Measurements from ENCODE around the gene ZNF230. TPM values are rescaled to one million over a fixed set of nuclear protein-coding genes. Genes with fewer than 3 reads are reported as not detected.

ZNF230 gene
- total and polyA plus RNA-seq, 4 donors = 0.75 to 6.0 (median 3.4) TPM

- Histone ChIP-seq H3K4me3 (ENCODE audit: low read length in 2 of 2) (peak overlapping the region; percentile 59 to 97), H3K9me3 (ENCODE audit: control insufficient read depth, low read length) (peaks cover 3% of the 10 kb centered on the region), H3K27ac (ENCODE audit: low read depth in 1 of 2, low read length in 2 of 2) (no peak overlapping the region), H3K4me1 (ENCODE audit: control insufficient read depth in 1 of 2, insufficient read depth in 2 of 2, low read length in 2 of 2) (no peaks in the 10 kb centered on the region), H3K36me3 (ENCODE audit: control insufficient read depth in 1 of 2, insufficient read depth in 2 of 2, low read length in 1 of 2) (peaks cover 4% of the 10 kb centered on the region in 2 donors), H3K27me3 (ENCODE audit: control insufficient read depth in 1 of 2, insufficient read depth in 2 of 2, low read length in 1 of 2) (no peaks in the 10 kb centered on the region)
- DNase-seq = no peak
- intact Hi-C loops (cut with DNase I) = no loop called here
- peak; percentile 39 for ATAC-seq (ENCODE audit: low FRiP score)
- 1 to 2% methylated on average over 14 of the region's 14 CpGs for WGBS, 2 donors
These were observed 18.1 kb upstream of the ZNF230 start for GRCh38 chr19:43984687-43985000.

GRCh38 chr19:43997631-43998290 lies 5.0 kb upstream of the ZNF230 start:
- peaks cover 8% of the 10 kb centered on the region for H3K9me3 ChIP-seq (ENCODE audit: control insufficient read depth, low read length)
- peaks cover 10 to 15% of the 10 kb centered on the region in 2 donors for H3K36me3 ChIP-seq (ENCODE audit: control insufficient read depth in 1 of 2, insufficient read depth in 2 of 2, low read length in 1 of 2)
- no peak for ATAC-seq (ENCODE audit: low FRiP score)
- H3K4me3 ChIP-seq (ENCODE audit: low read length in 2 of 2) = no peak overlapping the region
- WGBS, 2 donors = 88 to 91% methylated on average over 10 of the region's 10 CpGs
- H3K4me1 ChIP-seq (ENCODE audit: control insufficient read depth in 1 of 2, insufficient read depth in 2 of 2, low read length in 2 of 2) = no peaks in the 10 kb centered on the region
- no peaks in the 10 kb centered on the region for H3K27me3 ChIP-seq (ENCODE audit: control insufficient read depth in 1 of 2, insufficient read depth in 2 of 2, low read length in 1 of 2)
- DNase-seq = no peak
- intact Hi-C loops (cut with DNase I) = no loop called here
- H3K27ac ChIP-seq (ENCODE audit: low read depth in 1 of 2, low read length in 2 of 2) = no peak overlapping the region

GRCh38 chr19:44002212-44002565 lies 568 bp upstream of the ZNF230 start:
- ATAC-seq (ENCODE audit: low FRiP score) = peak; percentile 3
- peaks cover 6% of the 10 kb centered on the region for H3K9me3 ChIP-seq (ENCODE audit: control insufficient read depth, low read length)
- no peak overlapping the region for H3K27ac ChIP-seq (ENCODE audit: low read depth in 1 of 2, low read length in 2 of 2)
- no peaks in the 10 kb centered on the region for H3K27me3 ChIP-seq (ENCODE audit: control insufficient read depth in 1 of 2, insufficient read depth in 2 of 2, low read length in 1 of 2)
- DNase-seq = no peak
- H3K4me1 ChIP-seq (ENCODE audit: control insufficient read depth in 1 of 2, insufficient read depth in 2 of 2, low read length in 2 of 2) = peaks cover 0 to 3% of the 10 kb centered on the region in 2 donors
- peak overlapping the region; percentile 23 to 86 for H3K4me3 ChIP-seq (ENCODE audit: low read length in 2 of 2)
- H3K36me3 ChIP-seq (ENCODE audit: control insufficient read depth in 1 of 2, insufficient read depth in 2 of 2, low read length in 1 of 2) = peaks cover 0 to 3% of the 10 kb centered on the region in 2 donors
- WGBS, 2 donors = 9 to 10% methylated on average over 8 of the region's 8 CpGs
- intact Hi-C loops (cut with DNase I) = loop anchor here (5.0 kb wide), 2 partner anchors 50 to 110 kb away; partner anchors contain the start of genes ZNF223 (in 1 of the 2) and ZNF225 (in 1 of the 2)

- H3K4me3 ChIP-seq (ENCODE audit: low read length in 2 of 2) = peak overlapping the region; percentile 75 to 83
- no peak for ATAC-seq (ENCODE audit: low FRiP score)
- H3K27ac ChIP-seq (ENCODE audit: low read depth in 1 of 2, low read length in 2 of 2) = no peak overlapping the region
- intact Hi-C loops (cut with DNase I) = loop anchor here (5.0 kb wide), 2 partner anchors 49 to 109 kb away; partner anchors contain the start of genes ZNF223 (in 1 of the 2) and ZNF225 (in 1 of the 2)
- 2% methylated on average over 15 of the region's 15 CpGs for WGBS, 2 donors
- peaks cover 6% of the 10 kb centered on the region for H3K9me3 ChIP-seq (ENCODE audit: control insufficient read depth, low read length)
- H3K4me1 ChIP-seq (ENCODE audit: control insufficient read depth in 1 of 2, insufficient read depth in 2 of 2, low read length in 2 of 2) = peaks cover 0 to 3% of the 10 kb centered on the region in 2 donors
- no peaks in the 10 kb centered on the region for H3K27me3 ChIP-seq (ENCODE audit: control insufficient read depth in 1 of 2, insufficient read depth in 2 of 2, low read length in 1 of 2)
- DNase-seq = no peak
- peaks cover 4 to 6% of the 10 kb centered on the region in 2 donors for H3K36me3 ChIP-seq (ENCODE audit: control insufficient read depth in 1 of 2, insufficient read depth in 2 of 2, low read length in 1 of 2)
These were observed 778 bp downstream of the ZNF230 start for GRCh38 chr19:44003461-44004009.

- H3K9me3 ChIP-seq (ENCODE audit: control insufficient read depth, low read length) = peaks cover 25% of the 10 kb centered on the region
- peaks cover 25 to 26% of the 10 kb centered on the region in 2 donors for H3K36me3 ChIP-seq (ENCODE audit: control insufficient read depth in 1 of 2, insufficient read depth in 2 of 2, low read length in 1 of 2)
- 90 to 93% methylated on average over 1 of the region's 1 CpG for WGBS, 2 donors
- H3K4me3 ChIP-seq (ENCODE audit: low read length in 2 of 2) = no peak overlapping the region
- intact Hi-C loops (cut with DNase I) = no loop called here
- H3K27me3 ChIP-seq (ENCODE audit: control insufficient read depth in 1 of 2, insufficient read depth in 2 of 2, low read length in 1 of 2) = no peaks in the 10 kb centered on the region
- no peak overlapping the region for H3K27ac ChIP-seq (ENCODE audit: low read depth in 1 of 2, low read length in 2 of 2)
- H3K4me1 ChIP-seq (ENCODE audit: control insufficient read depth in 1 of 2, insufficient read depth in 2 of 2, low read length in 2 of 2) = peaks cover 0 to 3% of the 10 kb centered on the region in 2 donors
- no peak for ATAC-seq (ENCODE audit: low FRiP score)
- no peak for DNase-seq
These were observed 3.2 kb downstream of the ZNF230 start for GRCh38 chr19:44005973-44006372.

- intact Hi-C loops (cut with DNase I) = no loop called here
- H3K36me3 ChIP-seq (ENCODE audit: control insufficient read depth in 1 of 2, insufficient read depth in 2 of 2, low read length in 1 of 2) = peaks cover 26 to 30% of the 10 kb centered on the region in 2 donors
- no peak overlapping the region for H3K27ac ChIP-seq (ENCODE audit: low read depth in 1 of 2, low read length in 2 of 2)
- peaks cover 26% of the 10 kb centered on the region for H3K9me3 ChIP-seq (ENCODE audit: control insufficient read depth, low read length)
- 98 to 99% methylated on average over 6 of the region's 6 CpGs for WGBS, 2 donors
- no peak overlapping the region for H3K4me3 ChIP-seq (ENCODE audit: low read length in 2 of 2)
- H3K27me3 ChIP-seq (ENCODE audit: control insufficient read depth in 1 of 2, insufficient read depth in 2 of 2, low read length in 1 of 2) = peaks cover 0 to 1% of the 10 kb centered on the region in 2 donors
- DNase-seq (no peak), ATAC-seq (ENCODE audit: low FRiP score) (no peak)
- H3K4me1 ChIP-seq (ENCODE audit: control insufficient read depth in 1 of 2, insufficient read depth in 2 of 2, low read length in 2 of 2) = peaks cover 0 to 3% of the 10 kb centered on the region in 2 donors
These were observed 4.7 kb downstream of the ZNF230 start for GRCh38 chr19:44007473-44007872.

GRCh38 chr19:44010468-44010867 lies 7.7 kb downstream of the ZNF230 start:
- H3K4me3 ChIP-seq (ENCODE audit: low read length in 2 of 2) = peak overlapping the region in 1 of 2 donors; percentile 15
- H3K9me3 ChIP-seq (ENCODE audit: control insufficient read depth, low read length) = peaks cover 28% of the 10 kb centered on the region
- H3K27ac ChIP-seq (ENCODE audit: low read depth in 1 of 2, low read length in 2 of 2) = no peak overlapping the region
- ATAC-seq (ENCODE audit: low FRiP score) = no peak
- no peaks in the 10 kb centered on the region for H3K4me1 ChIP-seq (ENCODE audit: control insufficient read depth in 1 of 2, insufficient read depth in 2 of 2, low read length in 2 of 2)
- WGBS, 2 donors = 97 to 98% methylated on average over 5 of the region's 5 CpGs
- no peak for DNase-seq
- intact Hi-C loops (cut with DNase I) = no loop called here
- peaks cover 0 to 1% of the 10 kb centered on the region in 2 donors for H3K27me3 ChIP-seq (ENCODE audit: control insufficient read depth in 1 of 2, insufficient read depth in 2 of 2, low read length in 1 of 2)
- peaks cover 26 to 30% of the 10 kb centered on the region in 2 donors for H3K36me3 ChIP-seq (ENCODE audit: control insufficient read depth in 1 of 2, insufficient read depth in 2 of 2, low read length in 1 of 2)

- Histone ChIP-seq H3K27ac (ENCODE audit: low read depth in 1 of 2, low read length in 2 of 2) (no peak overlapping the region), H3K36me3 (ENCODE audit: control insufficient read depth in 1 of 2, insufficient read depth in 2 of 2, low read length in 1 of 2) (no peaks in the 10 kb centered on the region), H3K27me3 (ENCODE audit: control insufficient read depth in 1 of 2, insufficient read depth in 2 of 2, low read length in 1 of 2) (no peaks in the 10 kb centered on the region), H3K4me1 (ENCODE audit: control insufficient read depth in 1 of 2, insufficient read depth in 2 of 2, low read length in 2 of 2) (no peaks in the 10 kb centered on the region), H3K4me3 (ENCODE audit: low read length in 2 of 2) (no peak overlapping the region), H3K9me3 (ENCODE audit: control insufficient read depth, low read length) (no peaks in the 10 kb centered on the region)
- ATAC-seq (ENCODE audit: low FRiP score) (no peak), DNase-seq (no peak)
- WGBS, 2 donors = 32 to 43% methylated on average over 2 of the region's 2 CpGs
- intact Hi-C loops (cut with DNase I) = no loop called here
These were observed 16.7 kb downstream of the ZNF230 start for GRCh38 chr19:44019498-44019897.

- H3K4me1 ChIP-seq (ENCODE audit: control insufficient read depth in 1 of 2, insufficient read depth in 2 of 2, low read length in 2 of 2) = no peaks in the 10 kb centered on the region
- H3K27me3 ChIP-seq (ENCODE audit: control insufficient read depth in 1 of 2, insufficient read depth in 2 of 2, low read length in 1 of 2) = no peaks in the 10 kb centered on the region
- intact Hi-C loops (cut with DNase I) = no loop called here
- no peak for DNase-seq
- H3K9me3 ChIP-seq (ENCODE audit: control insufficient read depth, low read length) = no peaks in the 10 kb centered on the region
- H3K27ac ChIP-seq (ENCODE audit: low read depth in 1 of 2, low read length in 2 of 2) = no peak overlapping the region
- no peaks in the 10 kb centered on the region for H3K36me3 ChIP-seq (ENCODE audit: control insufficient read depth in 1 of 2, insufficient read depth in 2 of 2, low read length in 1 of 2)
- no peak overlapping the region for H3K4me3 ChIP-seq (ENCODE audit: low read length in 2 of 2)
- no peak for ATAC-seq (ENCODE audit: low FRiP score)
These were observed 18.5 kb downstream of the ZNF230 start for GRCh38 chr19:44021221-44021620.
